Retinal pigment epithelial cell (primary cell): ENCODE data around the gene MEI1.
A peak's percentile ranks its signal among the peaks of the same experiment; 100 is the strongest.

ENCODE experiments used
- DNase-seq: peaks from one replicate; pipeline ENCODE4 v3.0.0-alpha.2; 2010; ENCODE audit warnings: low read depth
- H3K4me3 ChIP-seq: 2 replicates; pipeline ENCODE4 v1.5.1; 2011; ENCODE audit warnings: mild to moderate bottlenecking, low read length, control low read depth, moderate library complexity
- CTCF ChIP-seq: conservative IDR thresholded peaks from 2 replicates; pipeline ENCODE4 v1.5.1; 2011; ENCODE audit warnings: low read depth, low read length, control low read depth, inconsistent platforms

The MEI1 gene

GRCh38 chr22:41801147-41801819, 102.0 kb downstream of the MEI1 start:
- DNase-seq: no peak
- H3K4me3 ChIP-seq: peak overlapping the region; percentile 93
- no peak for TF ChIP-seq CTCF

GRCh38 chr22:41801886-41802285, 102.6 kb downstream of the MEI1 start:
- no peak for DNase-seq
- H3K4me3 ChIP-seq: peak overlapping the region; percentile 1
- TF ChIP-seq CTCF: no peak

- no peak overlapping the region for H3K4me3 ChIP-seq
- no peak for TF ChIP-seq CTCF
- DNase-seq: no peak
Measured at GRCh38 chr22:41805639-41806038, 106.3 kb downstream of the MEI1 start.

- DNase-seq: no peak
- no peak for TF ChIP-seq CTCF
- no peak overlapping the region for H3K4me3 ChIP-seq
Measured at GRCh38 chr22:41808400-41808799, 109.1 kb downstream of the MEI1 start.

GRCh38 chr22:41810022-41810421, 110.7 kb downstream of the MEI1 start:
- no peak for DNase-seq
- no peak overlapping the region for H3K4me3 ChIP-seq
- TF ChIP-seq CTCF: no peak

GRCh38 chr22:41812805-41813545, 113.7 kb downstream of the MEI1 start:
- no peak for DNase-seq
- TF ChIP-seq CTCF: no peak
- no peak overlapping the region for H3K4me3 ChIP-seq
